ENCODE data around the gene AUP1. TPM values are rescaled to one million over a fixed set of nuclear protein-coding genes. Genes with fewer than 3 reads are reported as not detected.

Gene AUP1
- polyA plus RNA-seq, 3 donors = 130 to 385 (median 149) TPM

GRCh38 chr2:74542978-74543377 is 13.5 kb upstream of the AUP1 start:
- Mint-ChIP-seq H3K4me1 (peaks cover 12% of the 10 kb centered on the region), H3K36me3 (peaks cover 9 to 11% of the 10 kb centered on the region in 2 donors), H3K27me3 (ENCODE audit: low read depth in 3 of 3) (peaks cover 0 to 7% (median 4%) of the 10 kb centered on the region in 3 donors), H3K4me3 (no peak overlapping the region), H3K27ac (no peak overlapping the region), H3K9me3 (no peaks in the 10 kb centered on the region)
- H3K4me1 ChIP-seq (ENCODE audit: control insufficient read depth in 1 of 2, insufficient read depth in 2 of 2, low read length in 2 of 2) = peaks cover 6 to 10% of the 10 kb centered on the region in 2 donors
- H3K9me3 ChIP-seq (replicated peaks in 1 of 2; ENCODE audit: control insufficient read depth in 1 of 2, insufficient read depth in 1 of 2, low read length in 2 of 2) = no peaks in the 10 kb centered on the region
- TF ChIP-seq, protein P1, sequence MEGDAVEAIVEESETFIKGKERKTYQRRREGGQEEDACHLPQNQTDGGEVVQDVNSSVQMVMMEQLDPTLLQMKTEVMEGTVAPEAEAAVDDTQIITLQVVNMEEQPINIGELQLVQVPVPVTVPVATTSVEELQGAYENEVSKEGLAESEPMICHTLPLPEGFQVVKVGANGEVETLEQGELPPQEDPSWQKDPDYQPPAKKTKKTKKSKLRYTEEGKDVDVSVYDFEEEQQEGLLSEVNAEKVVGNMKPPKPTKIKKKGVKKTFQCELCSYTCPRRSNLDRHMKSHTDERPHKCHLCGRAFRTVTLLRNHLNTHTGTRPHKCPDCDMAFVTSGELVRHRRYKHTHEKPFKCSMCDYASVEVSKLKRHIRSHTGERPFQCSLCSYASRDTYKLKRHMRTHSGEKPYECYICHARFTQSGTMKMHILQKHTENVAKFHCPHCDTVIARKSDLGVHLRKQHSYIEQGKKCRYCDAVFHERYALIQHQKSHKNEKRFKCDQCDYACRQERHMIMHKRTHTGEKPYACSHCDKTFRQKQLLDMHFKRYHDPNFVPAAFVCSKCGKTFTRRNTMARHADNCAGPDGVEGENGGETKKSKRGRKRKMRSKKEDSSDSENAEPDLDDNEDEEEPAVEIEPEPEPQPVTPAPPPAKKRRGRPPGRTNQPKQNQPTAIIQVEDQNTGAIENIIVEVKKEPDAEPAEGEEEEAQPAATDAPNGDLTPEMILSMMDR (IDR thresholded peaks at IDR 0.05) = no peak
- no peak overlapping the region for H2AFZ ChIP-seq (ENCODE audit: insufficient read depth, low read depth, low read length, poor library complexity, severe bottlenecking)
- H3K27ac ChIP-seq (ENCODE audit: low read depth in 1 of 2, low read length in 2 of 2) = no peak overlapping the region
- no peaks in the 10 kb centered on the region for H3K27me3 ChIP-seq (ENCODE audit: control insufficient read depth in 2 of 2, insufficient read depth in 2 of 2, low read length in 2 of 2)
- H3K36me3 ChIP-seq (replicated peaks in 1 of 2; ENCODE audit: control insufficient read depth in 1 of 2, insufficient read depth in 2 of 2, low read length in 2 of 2) = peaks cover 0 to 3% of the 10 kb centered on the region in 2 donors
- no peak overlapping the region for H3K4me3 ChIP-seq (replicated peaks in 1 of 3; ENCODE audit: low read depth in 2 of 3, low read length in 3 of 3)
- no peak for DNase-seq
- no peak overlapping the region for H3K9ac ChIP-seq (ENCODE audit: insufficient read depth, low read length, poor library complexity, severe bottlenecking)
- H3K79me2 ChIP-seq (ENCODE audit: insufficient read depth, low read length) = no peaks in the 10 kb centered on the region
- no CpG with 5 or more reads among the region's 1 CpG for WGBS (ENCODE audit: insufficient coverage)
- H3K4me2 ChIP-seq (replicated peaks; ENCODE audit: extremely low read depth, low read length, poor library complexity, severe bottlenecking) = no peak overlapping the region
- H4K20me1 ChIP-seq (ENCODE audit: insufficient read depth, low read length) = no peaks in the 10 kb centered on the region
- intact Hi-C loops (cut with micrococcal nuclease) = loop anchor here in 1 of 2 donors (10.0 kb wide), 1 partner anchor 148 kb away; no protein-coding TSS in a partner anchor

- H3K79me2 ChIP-seq (ENCODE audit: insufficient read depth, low read length) = no peaks in the 10 kb centered on the region
- H3K27me3 ChIP-seq (ENCODE audit: control insufficient read depth in 2 of 2, insufficient read depth in 2 of 2, low read length in 2 of 2) = no peaks in the 10 kb centered on the region
- no peak overlapping the region for H3K27ac ChIP-seq (ENCODE audit: low read depth in 1 of 2, low read length in 2 of 2)
- H3K9me3 ChIP-seq (replicated peaks in 1 of 2; ENCODE audit: control insufficient read depth in 1 of 2, insufficient read depth in 1 of 2, low read length in 2 of 2) = no peaks in the 10 kb centered on the region
- no peaks in the 10 kb centered on the region for H4K20me1 ChIP-seq (ENCODE audit: insufficient read depth, low read length)
- TF ChIP-seq, protein P1 (IDR thresholded peaks at IDR 0.05) = no peak
- H3K9ac ChIP-seq (ENCODE audit: insufficient read depth, low read length, poor library complexity, severe bottlenecking) = no peak overlapping the region
- H3K4me3 ChIP-seq (replicated peaks in 1 of 3; ENCODE audit: low read depth in 2 of 3, low read length in 3 of 3) = no peak overlapping the region
- H3K4me1 Mint-ChIP-seq = peaks cover 12% of the 10 kb centered on the region
- H3K36me3 Mint-ChIP-seq = peaks cover 6 to 9% of the 10 kb centered on the region in 2 donors
- no peak for DNase-seq
- H3K4me3 Mint-ChIP-seq = no peak overlapping the region
- H2AFZ ChIP-seq (ENCODE audit: insufficient read depth, low read depth, low read length, poor library complexity, severe bottlenecking) = no peak overlapping the region
- peaks cover 2 to 9% (median 4%) of the 10 kb centered on the region in 3 donors for H3K27me3 Mint-ChIP-seq (ENCODE audit: low read depth in 3 of 3)
- H3K9me3 Mint-ChIP-seq = no peaks in the 10 kb centered on the region
- H3K4me2 ChIP-seq (replicated peaks; ENCODE audit: extremely low read depth, low read length, poor library complexity, severe bottlenecking) = no peak overlapping the region
- 95% methylated on average over 5 of the region's 5 CpGs for WGBS (ENCODE audit: insufficient coverage)
- H3K27ac Mint-ChIP-seq = no peak overlapping the region
- H3K4me1 ChIP-seq (ENCODE audit: control insufficient read depth in 1 of 2, insufficient read depth in 2 of 2, low read length in 2 of 2) = peaks cover 6 to 10% of the 10 kb centered on the region in 2 donors
- H3K36me3 ChIP-seq (replicated peaks in 1 of 2; ENCODE audit: control insufficient read depth in 1 of 2, insufficient read depth in 2 of 2, low read length in 2 of 2) = peaks cover 0 to 3% of the 10 kb centered on the region in 2 donors
- intact Hi-C loops (cut with micrococcal nuclease) = loop anchor here in 1 of 2 donors (10.0 kb wide), 1 partner anchor 145 kb away; no protein-coding TSS in a partner anchor
These were observed 10.8 kb upstream of the AUP1 start for GRCh38 chr2:74540291-74540690.
